K562 (cell line): ENCODE data around the gene GART. TPM values are rescaled to one million over a fixed set of nuclear protein-coding genes. Genes with fewer than 3 reads are reported as not detected.
"Not testable (repeated sequence)": the region's sequence is repeated elsewhere in the genome, so short reads cannot be mapped to it uniquely, and the experiment has no call there.

ENCODE experiments used
- ATAC-seq: fragments of 200-7000 bp; cut with Tn5 transposase; 3 replicates; pipeline ENCODE4 v1.9.1; 2020; ENCODE audit warnings: moderate library complexity
- BruUV-seq: library from RNA; stranded (reverse); fragments of 400-500 nt; replicated peaks from 2 replicates; lab custom pipeline; 2021; lab: Mats Ljungman, UMichigan
- CTCF ChIA-PET: fragments of 300-600 bp; formaldehyde crosslinking; extraction: SDS; loops from one replicate; lab custom pipeline; 2021; ENCODE audit warnings: low intra/inter-chr PET ratio; lab: Yijun Ruan, JAX
- POLR2A ChIA-PET: fragments of 300-600, 350-650 bp; sonication (Branson Sonifier 250); formaldehyde crosslinking; extraction: SDS; loops from one replicate; lab custom pipeline; 2021; ENCODE audit warnings: antibody characterized with exemption, inconsistent platforms; lab: Yijun Ruan, JAX
- DNase-seq, 4 experiments: peaks; one replicate each; pipeline versions ENCODE4 v3.0.0 to v3.0.0-alpha.2; 2011 to 2018; ENCODE audit warnings: low spot score in 3 of 4, mixed read lengths in 3 of 4; ENCODE audit errors: extremely low read depth in 1 of 4
- FAIRE-seq: peaks from 2 replicates; lab custom pipeline; 2011; peaks lifted over from hg19 to GRCh38; lab: Jason Lieb, UNC
- H2AFZ ChIP-seq: 2 replicates; pipeline ENCODE4 v1.6.0; 2011; ENCODE audit warnings: low read depth, low read length, control low read depth, inconsistent platforms
- H3K27ac ChIP-seq: fragments of 200-600 bp; 3 replicates; pipeline ENCODE4 v1.8.0; 2011; ENCODE audit warnings: low read depth, mild to moderate bottlenecking, control low read depth, inconsistent platforms, low read length, moderate library complexity, mixed read lengths; ENCODE audit errors: extremely low read depth
- H3K27me3 ChIP-seq, 2 experiments: fragments of 300-600 bp in 1 of 2; 2 replicates in 1 of 2; 3 replicates in 1 of 2; pipeline versions ENCODE4 v1.6.0 to v1.8.0; 2011; ENCODE audit warnings: inconsistent platforms in 2 of 2, low read length in 2 of 2, mild to moderate bottlenecking in 1 of 2, mixed read lengths in 1 of 2, moderate library complexity in 1 of 2; ENCODE audit not compliant: control insufficient read depth in 2 of 2, insufficient read depth in 2 of 2
- H3K36me3 ChIP-seq: fragments of 300-600 bp; 3 replicates; pipeline ENCODE4 v1.8.0; 2011; ENCODE audit warnings: mild to moderate bottlenecking, low read length, inconsistent platforms; ENCODE audit not compliant: control insufficient read depth, insufficient read depth
- H3K4me1 ChIP-seq, 2 experiments: fragments of 200-600 bp in 1 of 2; replicated peaks in 1 of 2; 2 replicates in 1 of 2; 3 replicates in 1 of 2; pipeline versions ENCODE4 v1.5.1 to v1.8.0; 2011; ENCODE audit warnings: inconsistent platforms in 2 of 2, low read length in 2 of 2, mild to moderate bottlenecking in 1 of 2, mixed read lengths in 1 of 2, moderate library complexity in 1 of 2; ENCODE audit not compliant: control insufficient read depth in 2 of 2, insufficient read depth in 2 of 2
- H3K4me2 ChIP-seq: 2 replicates; pipeline ENCODE4 v1.6.1; 2011; ENCODE audit warnings: low read length, control low read depth, inconsistent platforms, mixed read lengths; ENCODE audit not compliant: insufficient read depth
- H3K4me3 ChIP-seq: fragments of 200-600 bp; sonication (generic), shearing (Covaris generic); 2 replicates; pipeline ENCODE4 v1.5.1; 2016; ENCODE audit warnings: control low read depth, inconsistent platforms
- H3K79me2 ChIP-seq: fragments of 200-600 bp; 3 replicates; pipeline ENCODE4 v1.8.0; 2011; ENCODE audit warnings: low read length, inconsistent platforms; ENCODE audit not compliant: control insufficient read depth, insufficient read depth
- H3K9ac ChIP-seq, 2 experiments: 2 replicates each; pipeline versions ENCODE4 v1.6.0 to v1.6.1; 2011; ENCODE audit warnings: low read depth in 2 of 2, low read length in 2 of 2, control low read depth in 1 of 2, inconsistent platforms in 1 of 2, mild to moderate bottlenecking in 1 of 2, mixed read lengths in 1 of 2; ENCODE audit not compliant: insufficient read depth in 1 of 2
- H3K9me1 ChIP-seq: one replicate; pipeline ENCODE4 v1.6.0; 2011; ENCODE audit warnings: inconsistent platforms, mild to moderate bottlenecking, low read length, moderate library complexity; ENCODE audit not compliant: control insufficient read depth, insufficient read depth
- H3K9me3 ChIP-seq: replicated peaks from 2 replicates; pipeline ENCODE4 v1.5.1; 2011; ENCODE audit warnings: low read depth, low read length, inconsistent platforms; ENCODE audit not compliant: control insufficient read depth, insufficient read depth
- H4K20me1 ChIP-seq: replicated peaks from 2 replicates; pipeline ENCODE4 v1.6.1; 2011; ENCODE audit warnings: low read length, inconsistent platforms, mixed read lengths; ENCODE audit not compliant: control insufficient read depth, insufficient read depth
- CHD4 ChIP-seq: fragments of 200-600 bp; sonication (generic); IDR thresholded peaks from 3 replicates; pipeline ENCODE4 v1.6.1; 2012; ENCODE audit warnings: low read depth, mild to moderate bottlenecking, mixed read lengths, low read length, inconsistent platforms; ENCODE audit not compliant: insufficient read depth, insufficient replicate concordance, poor library complexity, severe bottlenecking
- IRF2 ChIP-seq: sonication (generic); formaldehyde crosslinking; IDR thresholded peaks from 2 replicates; pipeline ENCODE4 v1.8.1; 2022; ENCODE audit warnings: mild to moderate bottlenecking, missing genetic modification reagents
- JUN ChIP-seq, 2 experiments: sonication (generic) in 1 of 2; formaldehyde crosslinking in 1 of 2; IDR thresholded peaks; 2 replicates each; pipeline versions ENCODE4 v1.6.1 to v1.8.0; 2012 to 2022; ENCODE audit warnings: borderline replicate concordance in 2 of 2, mild to moderate bottlenecking in 2 of 2, improper control_type of control experiment in 1 of 2, low read depth in 1 of 2, low read length in 1 of 2, missing genetic modification reagents in 1 of 2
- SMAD3 ChIP-seq: fragments of 450-650 bp; formaldehyde crosslinking; conservative IDR thresholded peaks from 2 replicates; pipeline ENCODE4 v1.4.0; 2020; ENCODE audit warnings: mild to moderate bottlenecking
- THRAP3 ChIP-seq: fragments of 450-650 bp; IDR thresholded peaks from 2 replicates; pipeline ENCODE4 v1.6.1; 2016; ENCODE audit warnings: mild to moderate bottlenecking, inconsistent platforms, borderline replicate concordance
- ZNF121 ChIP-seq: sonication (generic); formaldehyde crosslinking; conservative IDR thresholded peaks from 2 replicates; pipeline ENCODE4 v1.8.0; 2022; ENCODE audit warnings: missing genetic modification reagents
- WGBS: fragments of 100-300 bp; shearing (Covaris generic); methylation state at CpG from one replicate; pipeline ENCODE4 v1.1.6; 2016; ENCODE audit warnings: low coverage, mixed read lengths; ENCODE audit not compliant: insufficient coverage; ENCODE audit errors: missing lambda C conversion rate; 5-methylcytosine and 5-hydroxymethylcytosine counted together
- in situ Hi-C: fragments of 300-500 bp; cut with MboI; formaldehyde crosslinking; loops from 4 replicates; pipeline ENCODE4 v1.15.0; 2018; ENCODE audit warnings: inconsistent platforms, mixed read lengths
- intact Hi-C: fragments of 100-400 bp; cut with micrococcal nuclease; formaldehyde crosslinking; loops from 2 replicates; pipeline ENCODE4 v1.14.2; 2022
- polyA plus RNA-seq, 8 experiments: library from polyadenylated mRNA; depleted of rRNA in 4 of 8; stranded (reverse) in 5 of 8; unstranded in 3 of 8; fragments of >200 nt; fragmentation: Nextera tagmentation in 2 of 8; fragmentation: Illumina TruSeq in 1 of 8; extraction: Ambion mirVana in 2 of 8; extraction: Trizol in 1 of 8; gene quantifications; 2 replicates each; pipeline versions ENCODE4 v1.2.1 to v1.2.3, GENCODE V29; 2011 to 2014; ENCODE audit warnings: inconsistent platforms in 1 of 8, missing spikeins in 1 of 8
- total RNA-seq, 7 experiments: library from RNA; depleted of rRNA in 6 of 7; stranded (reverse); fragments of >200 nt in 6 of 7; fragmentation: Illumina TruSeq in 2 of 7; extraction: Trizol in 2 of 7; gene quantifications; 2 replicates each; pipeline versions ENCODE4 v1.2.1 to v1.2.3, GENCODE V29; 2011 to 2021; ENCODE audit warnings: low replicate concordance in 1 of 7
- TF ChIP-seq, protein P1 (sequence below): fragments of 450-650 bp; formaldehyde crosslinking; IDR thresholded peaks from 2 replicates; pipeline ENCODE4 v1.4.0; 2020; ENCODE audit warnings: mild to moderate bottlenecking, moderate library complexity
- TF ChIP-seq, protein P2 (sequence below), 2 experiments: fragments of 450-650 bp in 1 of 2; sonication (generic) in 1 of 2; formaldehyde crosslinking in 1 of 2; IDR thresholded peaks in 1 of 2; conservative IDR thresholded peaks in 1 of 2; 2 replicates each; pipeline versions ENCODE4 v1.6.1 to v1.8.1; 2016 to 2023; ENCODE audit warnings: mild to moderate bottlenecking in 2 of 2, moderate library complexity in 2 of 2, inconsistent platforms in 1 of 2, missing genetic modification reagents in 1 of 2

The GART gene
- total and polyA plus RNA-seq, 9 of the 15 experiments (the other 6 are each of a cell fraction or from before 2014, with no cell fraction given) = 141 to 429 (median 349) TPM

DNA sequence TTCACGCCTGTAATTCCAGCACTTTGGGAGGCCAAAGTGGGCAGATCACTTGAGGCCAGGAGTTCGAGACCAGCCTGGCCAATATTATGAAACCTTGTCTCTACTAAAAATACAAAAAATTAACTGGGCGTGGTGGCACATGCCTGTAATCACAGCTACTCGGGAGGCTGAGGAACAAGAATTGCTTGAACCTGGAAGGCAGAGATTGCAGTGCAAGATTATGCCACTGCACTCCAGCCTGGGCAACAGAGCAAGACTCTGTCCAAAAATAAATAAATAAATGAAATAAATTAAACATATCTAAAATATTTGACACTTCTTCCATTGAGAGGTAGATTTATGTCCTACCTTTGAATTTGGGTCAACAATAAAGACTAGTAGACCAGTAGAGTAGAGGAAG lies 72.7 kb downstream of the GART start:
- FAIRE-seq, H4K20me1 ChIP-seq, BruUV-seq, DNase-seq, intact Hi-C loops, H3K9me1 ChIP-seq, in situ Hi-C loops, H3K27me3 ChIP-seq, H3K4me3 ChIP-seq, H3K27ac ChIP-seq, H2AFZ ChIP-seq, H3K9ac ChIP-seq, ATAC-seq, H3K9me3 ChIP-seq, H3K4me1 ChIP-seq, H3K4me2 ChIP-seq: not testable (repeated sequence)
- peaks cover 16% of the 10 kb centered on the region; the same call in 1 of the 3 replicates for H3K36me3 ChIP-seq
- peak; percentile 76 for TF ChIP-seq ZNF121 (CRISPR knock-in tag)
- ChIA-PET CTCF (interaction anchor here (0.7 kb wide), 1 partner anchor 342 kb away, joined by 3 read pairs; no protein-coding TSS in a partner anchor), POLR2A (interaction anchor here (0.6 to 1.1 kb wide), 3 partner anchors 10 to 12 kb away, joined by 3 to 4 read pairs (median 3); partner anchors contain the start of gene TMEM50B)
- peaks cover 20% of the 10 kb centered on the region; the same call in 2 of the 3 replicates for H3K79me2 ChIP-seq
- 82% methylated on average over 4 of the region's 4 CpGs for WGBS

DNA sequence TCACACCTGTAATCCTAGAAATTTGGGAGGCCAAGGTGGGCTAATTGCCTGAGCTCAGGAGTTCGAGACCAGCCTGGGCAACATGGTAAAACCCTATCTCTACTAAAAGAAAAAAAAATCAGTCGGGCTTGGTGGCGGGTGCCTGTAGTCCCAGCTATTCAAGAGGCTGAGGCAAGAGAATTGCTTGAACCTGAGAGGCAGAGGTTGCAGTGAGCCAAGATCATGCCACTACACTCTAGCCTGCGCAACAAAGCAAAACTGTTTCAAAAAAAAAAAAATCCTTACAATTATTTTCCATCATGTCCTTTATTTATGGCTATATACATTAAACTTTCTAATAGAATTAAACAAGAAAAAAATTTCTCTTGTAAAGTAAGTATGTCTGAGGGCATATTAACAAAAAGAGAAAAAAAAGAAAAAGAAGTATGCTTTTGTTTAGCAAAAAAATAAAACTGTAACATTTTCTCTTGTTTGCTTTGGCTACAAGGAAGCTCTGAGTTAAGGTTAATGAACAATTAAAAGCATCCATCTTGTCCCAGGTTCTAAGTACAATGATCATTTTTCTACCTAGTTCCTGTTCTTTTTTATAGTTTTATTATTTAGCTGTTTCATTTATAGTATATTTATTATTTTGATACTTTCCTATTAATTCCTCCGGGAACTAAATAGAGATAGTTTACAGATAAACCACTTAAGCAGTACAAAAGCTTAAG lies 80.2 kb downstream of the GART start:
- Histone ChIP-seq H3K36me3 (peaks cover 48% of the 10 kb centered on the region; the same call in 1 of the 3 replicates), H3K27me3 (no peaks in the 10 kb centered on the region), H3K4me2 (no peak overlapping the region), H3K9me3 (no peaks in the 10 kb centered on the region), H3K27ac (no peak overlapping the region), H2AFZ (no peak overlapping the region), H3K79me2 (no peaks in the 10 kb centered on the region), H3K4me1 (no peaks in the 10 kb centered on the region), H3K9me1 (no peaks in the 10 kb centered on the region), H3K9ac (no peak overlapping the region), H4K20me1 (no peaks in the 10 kb centered on the region), H3K4me3 (no peak overlapping the region)
- BruUV-seq = no TSS peak
- no peak for DNase-seq
- ChIA-PET CTCF (no interaction called here), POLR2A (interaction anchor here (0.6 to 1.9 kb wide), 8 partner anchors 10 to 141 kb away, joined by 3 to 6 read pairs (median 4); partner anchors contain the start of gene TMEM50B)
- FAIRE-seq = no peak
- intact Hi-C loops = no loop called here
- 88% methylated on average over 5 of the region's 5 CpGs for WGBS
- in situ Hi-C loops = no loop called here
- ATAC-seq = no peak
- TF ChIP-seq THRAP3 = no peak
- no peak for TF ChIP-seq JUN (IDR thresholded peaks at IDR 0.05; ENCODE audit: borderline replicate concordance, low read depth, low read length)
- TF ChIP-seq JUN (CRISPR knock-in tag; IDR thresholded peaks at IDR 0.05; ENCODE audit: borderline replicate concordance) = no peak
- no peak for TF ChIP-seq SMAD3 (CRISPR knock-in tag)
- TF ChIP-seq, protein P1, sequence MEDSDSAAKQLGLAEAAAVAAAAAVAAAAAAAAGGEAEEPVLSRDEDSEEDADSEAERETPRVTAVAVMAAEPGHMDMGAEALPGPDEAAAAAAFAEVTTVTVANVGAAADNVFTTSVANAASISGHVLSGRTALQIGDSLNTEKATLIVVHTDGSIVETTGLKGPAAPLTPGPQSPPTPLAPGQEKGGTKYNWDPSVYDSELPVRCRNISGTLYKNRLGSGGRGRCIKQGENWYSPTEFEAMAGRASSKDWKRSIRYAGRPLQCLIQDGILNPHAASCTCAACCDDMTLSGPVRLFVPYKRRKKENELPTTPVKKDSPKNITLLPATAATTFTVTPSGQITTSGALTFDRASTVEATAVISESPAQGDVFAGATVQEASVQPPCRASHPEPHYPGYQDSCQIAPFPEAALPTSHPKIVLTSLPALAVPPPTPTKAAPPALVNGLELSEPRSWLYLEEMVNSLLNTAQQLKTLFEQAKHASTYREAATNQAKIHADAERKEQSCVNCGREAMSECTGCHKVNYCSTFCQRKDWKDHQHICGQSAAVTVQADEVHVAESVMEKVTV (CRISPR knock-in tag) = no peak
- TF ChIP-seq, protein P2, sequence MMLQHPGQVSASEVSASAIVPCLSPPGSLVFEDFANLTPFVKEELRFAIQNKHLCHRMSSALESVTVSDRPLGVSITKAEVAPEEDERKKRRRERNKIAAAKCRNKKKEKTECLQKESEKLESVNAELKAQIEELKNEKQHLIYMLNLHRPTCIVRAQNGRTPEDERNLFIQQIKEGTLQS (IDR thresholded peaks at IDR 0.05) = no peak
- TF ChIP-seq, protein P2 (CRISPR knock-in tag; conservative IDR thresholded peaks at IDR 0.05) = no peak
- no peak for TF ChIP-seq CHD4
- no peak for TF ChIP-seq IRF2 (CRISPR knock-in tag)
